GM08714 (cell line): Measurements from ENCODE around the gene ATP10B.
"Not testable (repeated sequence)": the region's sequence is repeated elsewhere in the genome, so short reads cannot be mapped to it uniquely, and the experiment has no call there.

Experiments used
- H3K4me3 ChIP-seq: fragments of 200-500 bp; sonication (Bioruptor generic); 2 replicates; pipeline ENCODE4 v1.5.1; 2014; ENCODE audit warnings: mild to moderate bottlenecking, low read length, inconsistent platforms
- ZNF274 ChIP-seq: IDR thresholded peaks from 2 replicates; pipeline ENCODE4 v1.6.1; 2012; ENCODE audit warnings: mild to moderate bottlenecking, low read depth, low read length

The ATP10B gene, protein sequence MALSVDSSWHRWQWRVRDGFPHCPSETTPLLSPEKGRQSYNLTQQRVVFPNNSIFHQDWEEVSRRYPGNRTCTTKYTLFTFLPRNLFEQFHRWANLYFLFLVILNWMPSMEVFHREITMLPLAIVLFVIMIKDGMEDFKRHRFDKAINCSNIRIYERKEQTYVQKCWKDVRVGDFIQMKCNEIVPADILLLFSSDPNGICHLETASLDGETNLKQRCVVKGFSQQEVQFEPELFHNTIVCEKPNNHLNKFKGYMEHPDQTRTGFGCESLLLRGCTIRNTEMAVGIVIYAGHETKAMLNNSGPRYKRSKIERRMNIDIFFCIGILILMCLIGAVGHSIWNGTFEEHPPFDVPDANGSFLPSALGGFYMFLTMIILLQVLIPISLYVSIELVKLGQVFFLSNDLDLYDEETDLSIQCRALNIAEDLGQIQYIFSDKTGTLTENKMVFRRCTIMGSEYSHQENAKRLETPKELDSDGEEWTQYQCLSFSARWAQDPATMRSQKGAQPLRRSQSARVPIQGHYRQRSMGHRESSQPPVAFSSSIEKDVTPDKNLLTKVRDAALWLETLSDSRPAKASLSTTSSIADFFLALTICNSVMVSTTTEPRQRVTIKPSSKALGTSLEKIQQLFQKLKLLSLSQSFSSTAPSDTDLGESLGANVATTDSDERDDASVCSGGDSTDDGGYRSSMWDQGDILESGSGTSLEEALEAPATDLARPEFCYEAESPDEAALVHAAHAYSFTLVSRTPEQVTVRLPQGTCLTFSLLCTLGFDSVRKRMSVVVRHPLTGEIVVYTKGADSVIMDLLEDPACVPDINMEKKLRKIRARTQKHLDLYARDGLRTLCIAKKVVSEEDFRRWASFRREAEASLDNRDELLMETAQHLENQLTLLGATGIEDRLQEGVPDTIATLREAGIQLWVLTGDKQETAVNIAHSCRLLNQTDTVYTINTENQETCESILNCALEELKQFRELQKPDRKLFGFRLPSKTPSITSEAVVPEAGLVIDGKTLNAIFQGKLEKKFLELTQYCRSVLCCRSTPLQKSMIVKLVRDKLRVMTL (N-terminal part only)

DNA sequence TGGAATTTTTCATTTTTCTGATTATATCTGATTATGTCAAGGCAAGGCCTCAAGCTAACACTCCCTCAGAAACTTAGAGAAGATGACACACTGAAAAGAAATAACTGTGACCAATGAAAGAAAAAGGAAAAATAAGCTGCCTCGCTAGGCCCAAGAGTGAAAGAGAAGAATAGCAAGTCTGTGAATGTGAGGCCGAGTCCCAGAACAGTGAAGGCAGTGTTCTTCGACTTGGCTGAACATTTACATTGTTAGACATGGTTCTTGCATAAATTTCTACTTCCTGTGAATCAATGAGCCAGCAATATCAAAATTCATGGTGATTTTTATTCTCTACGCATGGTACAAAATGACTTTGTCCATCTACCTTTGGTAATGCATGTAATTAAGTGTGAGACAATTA is at the start of gene ATP10B:
TSS of gene ATP10B (minus strand) at position 163 of the 400 bp plus-strand sequence. CDS start 164,137 bp downstream, outside the sequence.
- TF ChIP-seq ZNF274: no peak
- no peak within 1 kb of the TSS for H3K4me3 ChIP-seq

DNA sequence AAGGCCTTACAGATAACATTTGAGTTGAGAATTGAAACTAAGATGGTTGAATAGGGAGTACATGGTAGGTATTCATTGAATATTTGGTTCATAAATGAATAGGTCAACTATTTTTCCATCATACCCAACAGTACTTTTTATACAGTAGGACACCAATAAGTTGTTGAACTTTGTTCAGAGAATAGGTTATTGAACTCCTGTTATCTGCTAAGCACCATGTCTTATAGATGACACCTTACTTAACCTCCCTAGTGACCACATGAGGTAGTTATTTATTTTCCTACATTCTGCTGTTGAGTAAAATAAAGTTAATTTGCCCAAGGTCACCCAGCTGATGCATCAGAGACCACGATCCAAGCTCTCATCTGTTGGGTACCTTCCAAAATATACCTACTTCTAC is 49.6 kb upstream of the ATP10B start:
- TF ChIP-seq ZNF274: no peak

DNA sequence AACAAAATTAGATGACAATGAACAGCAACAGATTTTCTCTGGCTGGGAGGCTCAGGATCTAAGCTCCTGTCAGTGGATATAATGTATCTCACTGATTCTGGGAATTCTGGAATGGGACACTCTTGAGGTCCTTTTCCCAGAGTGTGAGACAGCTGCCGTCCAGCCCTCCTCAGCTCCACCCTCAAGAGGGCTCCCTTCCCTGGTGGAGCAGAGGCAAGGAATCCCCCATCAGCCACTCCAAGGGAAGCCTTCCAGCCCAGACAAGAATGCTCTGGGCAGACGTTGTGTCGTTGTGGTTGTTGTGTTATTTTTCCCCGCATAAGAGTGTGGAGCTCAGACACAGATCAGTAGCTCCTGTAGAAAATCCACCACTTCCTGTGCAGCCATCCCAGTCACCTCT is 47.7 kb upstream of the ATP10B start:
- no peak for TF ChIP-seq ZNF274
- no peak overlapping the region for H3K4me3 ChIP-seq

More for the DNA sequence above, 49.6 kb upstream of the ATP10B start:
- H3K4me3 ChIP-seq: no peak overlapping the region

DNA sequence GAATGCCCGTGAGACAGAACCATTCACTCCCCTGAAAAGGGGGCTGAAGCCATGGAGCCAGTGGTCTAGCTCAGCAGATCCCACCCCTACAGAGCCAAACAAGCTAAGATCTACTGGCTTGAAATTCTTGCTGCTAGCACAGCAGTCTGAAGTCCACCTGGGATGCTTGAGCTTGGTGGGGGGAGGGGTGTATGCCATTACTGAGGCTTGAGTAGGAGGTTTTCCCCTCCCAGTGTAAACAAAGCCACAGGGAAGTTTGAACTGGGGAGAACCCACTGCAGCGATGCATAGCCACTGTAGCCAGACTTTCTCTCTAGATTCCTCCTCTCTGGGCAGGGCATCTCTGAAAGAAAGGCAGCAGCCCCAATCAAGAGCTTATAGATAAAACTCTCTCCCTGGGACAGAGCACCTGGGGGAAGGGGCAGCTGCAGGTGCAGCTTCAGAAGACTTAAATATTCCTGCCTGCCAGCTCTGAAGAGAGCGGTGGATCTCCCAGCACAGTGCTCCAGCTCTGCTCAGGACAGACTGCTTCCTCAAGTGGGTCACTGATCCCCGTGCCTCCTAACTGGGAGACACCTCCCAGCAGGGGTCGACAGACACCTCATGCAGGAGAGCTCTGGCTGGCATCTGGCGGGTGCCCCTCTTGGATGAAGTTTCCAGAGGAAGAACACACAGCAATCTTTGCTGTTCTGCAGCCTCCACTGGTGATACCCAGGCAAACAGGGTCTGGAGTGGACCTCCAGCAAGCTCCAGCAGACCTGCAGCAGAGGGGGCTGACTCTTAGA is 41.4 kb upstream of the ATP10B start:
- not testable (repeated sequence) for H3K4me3 ChIP-seq

DNA sequence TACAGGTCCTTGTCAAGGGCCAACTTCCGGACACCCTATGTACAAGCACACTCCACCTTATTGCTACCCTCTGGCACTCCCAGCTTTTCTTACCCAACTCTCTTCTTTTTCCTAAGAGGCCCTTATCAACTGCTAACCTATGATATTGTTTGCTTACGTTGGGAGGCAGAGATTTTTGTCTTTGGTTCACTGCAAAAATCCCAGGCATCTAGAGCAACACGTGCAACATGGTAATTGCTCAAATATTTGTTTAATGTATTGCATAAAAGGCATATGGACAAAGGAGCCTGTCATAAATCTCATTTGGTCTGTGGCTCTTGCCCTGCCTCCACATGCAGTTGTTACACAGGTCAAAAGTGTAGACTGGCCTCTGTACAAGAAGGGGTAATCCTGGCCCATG is 35.8 kb upstream of the ATP10B start:
- H3K4me3 ChIP-seq: no peak overlapping the region
- TF ChIP-seq ZNF274: no peak

DNA sequence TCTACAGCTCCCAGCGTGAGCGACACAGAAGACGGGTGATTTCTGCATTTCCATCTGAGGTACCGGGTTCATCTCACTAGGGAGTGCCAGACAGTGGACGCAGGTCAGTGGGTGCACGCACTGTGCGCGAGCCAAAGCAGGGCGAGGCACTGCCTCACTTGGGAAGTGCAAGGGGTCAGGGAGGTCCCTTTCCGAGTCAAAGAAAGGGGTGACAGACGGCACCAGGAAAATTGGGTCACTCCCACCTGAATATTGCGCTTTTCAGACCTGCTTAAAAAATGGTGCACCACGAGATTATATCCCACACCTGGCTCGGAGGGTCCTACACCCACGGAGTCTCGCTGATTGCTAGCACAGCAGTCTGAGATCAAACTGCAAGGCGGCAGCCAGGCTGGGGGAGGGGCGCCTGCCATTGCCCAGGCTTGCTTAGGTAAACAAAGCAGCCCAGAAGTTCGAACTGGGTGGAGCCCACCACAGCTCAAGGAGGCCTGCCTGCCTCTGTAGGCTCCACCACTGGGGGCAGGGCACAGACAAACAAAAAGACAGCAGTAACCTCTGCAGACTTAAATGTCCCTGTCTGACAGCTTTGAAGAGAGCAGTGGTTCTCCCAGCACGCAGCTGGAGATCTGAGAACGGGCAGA is 21.7 kb upstream of the ATP10B start:
- H3K4me3 ChIP-seq: not testable (repeated sequence)

DNA sequence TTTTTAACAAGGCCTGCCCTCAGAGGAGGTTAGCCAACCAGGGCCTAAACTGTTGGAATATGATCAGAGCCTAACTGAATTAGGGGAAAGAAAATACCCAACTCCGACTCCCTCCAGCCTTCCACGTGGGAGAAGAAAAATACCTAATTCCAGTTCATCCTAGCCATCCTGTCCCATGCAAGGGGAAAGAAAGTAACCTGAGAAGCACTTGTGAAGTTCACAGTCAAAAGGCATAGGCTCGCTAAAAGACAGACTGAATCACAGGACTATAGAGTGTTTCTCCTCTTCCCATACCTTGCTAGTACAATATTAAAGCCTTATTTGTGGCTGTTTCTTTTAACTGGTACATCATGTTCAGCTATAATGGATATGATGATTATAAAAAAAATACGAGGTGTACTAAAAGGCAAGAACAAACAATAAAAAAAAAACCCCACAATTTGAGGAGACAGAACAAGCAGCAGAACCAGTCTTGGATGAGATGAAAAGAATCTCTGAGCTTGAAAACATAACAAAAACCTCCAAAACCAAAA is 18.0 kb upstream of the ATP10B start:
- no peak for TF ChIP-seq ZNF274
- no peak overlapping the region for H3K4me3 ChIP-seq

DNA sequence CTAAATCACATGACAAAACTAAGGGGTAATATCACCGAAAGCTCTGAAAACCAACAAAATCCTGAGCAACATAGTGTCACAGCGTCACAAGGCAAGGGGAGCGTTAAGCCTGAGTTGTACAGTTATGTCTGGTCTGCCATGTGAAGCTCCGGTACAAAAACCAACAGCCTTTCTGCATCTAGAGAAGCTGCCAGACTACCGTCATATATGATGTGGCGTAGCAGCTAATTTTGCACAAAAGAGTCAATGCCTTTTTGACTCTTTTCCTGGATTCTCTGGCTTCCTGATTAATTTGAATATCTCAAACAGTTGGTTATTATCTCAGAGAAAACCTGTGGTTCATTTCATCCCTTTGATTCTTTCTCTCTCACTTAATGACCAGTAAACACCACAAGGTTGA is 16.0 kb upstream of the ATP10B start:
- no peak for TF ChIP-seq ZNF274

DNA sequence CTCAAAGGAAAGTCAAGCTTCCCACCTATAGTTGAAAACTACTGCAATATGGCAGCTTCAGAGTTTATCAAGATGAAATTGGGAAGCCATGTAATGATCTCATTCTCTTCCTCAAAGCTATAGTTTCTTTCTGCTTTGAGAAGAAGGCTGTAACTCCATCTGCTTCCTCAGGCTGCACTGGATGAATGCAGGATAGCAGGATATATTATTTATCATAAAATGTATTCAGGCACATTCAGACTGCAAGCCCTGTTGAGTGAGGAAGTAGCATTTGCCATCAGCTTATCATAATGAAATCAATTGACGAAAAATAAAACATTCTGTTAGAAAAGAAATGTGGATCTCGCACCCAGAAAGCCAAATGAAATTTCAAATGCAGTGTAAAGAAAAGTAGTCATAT is 560 bp downstream of the ATP10B start:
- no peak for TF ChIP-seq ZNF274
- no peak overlapping the region for H3K4me3 ChIP-seq

More for the DNA sequence above, 16.0 kb upstream of the ATP10B start:
- no peak overlapping the region for H3K4me3 ChIP-seq

DNA sequence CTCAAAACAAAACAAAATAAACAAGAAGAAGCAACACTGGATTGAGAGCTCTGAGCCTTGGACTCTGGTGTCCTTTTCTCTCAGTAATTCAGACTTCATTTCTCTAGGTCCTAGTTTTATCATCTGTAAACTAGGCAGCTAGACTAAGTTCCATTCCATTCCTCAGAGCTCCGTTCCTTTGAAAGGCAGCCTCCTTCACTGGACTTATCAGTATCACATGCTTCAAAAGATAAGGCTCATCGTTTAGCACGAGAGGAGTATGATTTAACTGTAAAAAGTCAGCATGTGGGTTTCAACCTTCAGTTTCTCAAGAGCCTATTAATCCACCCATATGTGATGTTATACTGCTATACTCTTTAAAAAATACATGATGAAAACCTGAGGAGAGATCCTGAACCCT is 1.6 kb downstream of the ATP10B start:
- H3K4me3 ChIP-seq: no peak overlapping the region
- TF ChIP-seq ZNF274: no peak

DNA sequence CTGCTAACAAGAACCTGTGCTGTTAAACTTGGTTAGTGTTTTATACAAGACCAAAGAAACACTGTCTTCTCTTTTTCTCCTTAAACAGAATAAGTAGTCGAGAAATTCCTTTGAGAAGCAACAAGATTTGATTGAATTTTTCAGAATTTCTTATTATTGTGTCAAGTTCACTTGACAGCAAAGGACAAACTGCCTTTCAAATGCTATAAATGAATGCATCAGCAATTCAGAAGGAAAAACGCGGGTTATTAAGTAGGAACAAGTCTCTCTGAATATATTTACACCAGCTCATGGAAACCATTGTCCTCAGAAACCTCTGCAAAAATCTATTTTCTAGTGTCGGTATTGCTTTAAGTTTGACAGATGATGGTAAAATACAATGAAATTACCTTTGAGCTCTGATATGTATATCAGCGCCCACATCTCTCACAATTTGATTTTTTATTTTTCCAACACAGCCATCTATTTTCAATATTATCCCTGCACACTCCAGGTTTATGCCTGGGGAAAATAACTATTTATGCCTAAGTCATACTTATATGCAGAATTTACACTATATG is 4.4 kb downstream of the ATP10B start:
- no peak overlapping the region for H3K4me3 ChIP-seq
- no peak for TF ChIP-seq ZNF274

DNA sequence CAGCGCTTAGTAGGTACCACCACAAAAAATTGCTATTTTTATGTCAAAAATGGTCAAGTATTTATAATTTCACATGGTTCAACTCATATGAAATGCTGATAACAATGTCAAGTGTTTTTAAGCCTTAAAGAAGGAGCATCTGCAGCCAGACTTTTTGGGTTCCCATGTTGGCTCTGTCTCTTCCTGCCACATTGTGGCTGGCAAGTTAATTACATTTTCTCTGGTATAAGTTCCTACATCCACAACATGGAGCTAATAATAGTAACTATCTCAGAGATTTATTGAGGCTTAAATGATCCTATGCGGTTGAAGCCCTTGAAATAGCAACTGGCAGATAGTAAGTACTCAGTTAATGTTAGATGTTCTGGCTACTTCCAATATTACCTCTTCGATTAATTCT is 5.4 kb downstream of the ATP10B start:
- TF ChIP-seq ZNF274: no peak
- H3K4me3 ChIP-seq: no peak overlapping the region

DNA sequence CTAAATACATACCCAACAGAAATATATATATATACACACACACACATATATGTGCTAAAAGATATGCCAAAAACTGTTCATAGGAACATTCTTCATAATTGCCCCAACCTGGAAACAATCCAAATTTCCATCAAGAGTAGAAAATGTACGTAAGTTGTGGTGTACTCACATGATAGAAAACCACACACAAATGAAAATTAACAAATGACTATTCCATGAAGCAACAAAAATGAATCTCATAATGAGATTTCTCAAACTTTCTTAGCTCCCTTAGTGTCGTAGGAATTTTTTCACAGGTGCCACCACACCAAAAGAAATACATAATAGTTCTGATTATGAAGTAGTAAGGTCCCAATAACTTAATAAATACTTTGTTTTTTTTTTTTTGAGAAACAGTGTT is 7.8 kb downstream of the ATP10B start:
- H3K4me3 ChIP-seq: no peak overlapping the region
- TF ChIP-seq ZNF274: no peak
